GM12878 (cell line): ENCODE measurements around the gene STAG2. TPM values are rescaled to one million over a fixed set of nuclear protein-coding genes. Genes with fewer than 3 reads are reported as not detected.
"Not testable (repeated sequence)": the region's sequence is repeated elsewhere in the genome, so short reads cannot be mapped to it uniquely, and the experiment has no call there.

Experiments used
- ATAC-seq: fragments of 200-7000 bp; cut with Tn5 transposase; 3 replicates; pipeline ENCODE4 v1.9.1; 2020; ENCODE audit warnings: mild to moderate bottlenecking, moderate library complexity
- BruUV-seq: library from RNA; stranded (reverse); fragments of 400-500 nt; replicated peaks from 2 replicates; lab custom pipeline; 2021; lab: Mats Ljungman, UMichigan
- CTCF ChIA-PET: fragments of 300-600 bp; sonication (Branson Sonifier 250); formaldehyde crosslinking; extraction: SDS; loops from one replicate; lab custom pipeline; 2021; ENCODE audit warnings: inconsistent platforms; lab: Yijun Ruan, JAX
- POLR2A ChIA-PET: fragments of 350-600 bp; formaldehyde crosslinking; extraction: SDS; loops from one replicate; lab custom pipeline; 2021; ENCODE audit warnings: inconsistent platforms; lab: Charles Lee
- RAD21 ChIA-PET: fragments of 300-600 bp; sonication (Branson Sonifier 250); formaldehyde crosslinking; loops from one replicate; lab custom pipeline; 2023; ENCODE audit warnings: antibody characterized with exemption; ENCODE audit not compliant: unreplicated experiment; lab: Charles Lee
- SMC1A ChIA-PET: fragments of 300-600 bp; sonication (Branson Sonifier 250); formaldehyde crosslinking; loops from one replicate; lab custom pipeline; 2023; ENCODE audit not compliant: unreplicated experiment, uncharacterized antibody; lab: Charles Lee
- DNase-seq: peaks from one replicate; pipeline ENCODE4 v3.0.0-alpha.2; 2011; ENCODE audit warnings: low read depth, low spot score
- FAIRE-seq: peaks from 3 replicates; lab custom pipeline; 2011; peaks lifted over from hg19 to GRCh38; lab: Jason Lieb, UNC
- H2AFZ ChIP-seq: 2 replicates; pipeline ENCODE4 v1.6.0; 2011; ENCODE audit warnings: low read depth, low read length, control low read depth; ENCODE audit not compliant: control insufficient read depth
- H3K27ac ChIP-seq: 2 replicates; pipeline ENCODE4 v1.5.1; 2011; ENCODE audit warnings: control low read depth; ENCODE audit not compliant: control insufficient read depth, insufficient read depth
- H3K27me3 ChIP-seq, 2 experiments: replicated peaks in 1 of 2; 2 replicates each; pipeline versions ENCODE4 v1.6.0 to v1.6.1; 2011; ENCODE audit warnings: low read length in 1 of 2; ENCODE audit not compliant: control insufficient read depth in 2 of 2, insufficient read depth in 2 of 2
- H3K36me3 ChIP-seq, 2 experiments: 2 replicates each; pipeline ENCODE4 v1.5.1; 2011; ENCODE audit warnings: low read length in 1 of 2; ENCODE audit not compliant: control insufficient read depth in 2 of 2, insufficient read depth in 2 of 2
- H3K4me1 ChIP-seq: 2 replicates; pipeline ENCODE4 v1.6.1; 2011; ENCODE audit warnings: mild to moderate bottlenecking, low read length, moderate library complexity, mixed read lengths; ENCODE audit not compliant: control insufficient read depth, insufficient read depth
- H3K4me2 ChIP-seq: 2 replicates; pipeline ENCODE4 v1.6.0; 2011; ENCODE audit warnings: control low read depth; ENCODE audit not compliant: control insufficient read depth, insufficient read depth
- H3K4me3 ChIP-seq: fragments of 200-600 bp; sonication (generic); 2 replicates; pipeline ENCODE4 v1.5.1; 2016
- H3K79me2 ChIP-seq: 2 replicates; pipeline ENCODE4 v1.6.0; 2011; ENCODE audit warnings: low read length; ENCODE audit not compliant: control insufficient read depth, insufficient read depth
- H3K9ac ChIP-seq: 2 replicates; pipeline ENCODE4 v1.8.0; 2011; ENCODE audit warnings: low read length, control low read depth, mixed read lengths; ENCODE audit not compliant: control insufficient read depth, insufficient read depth
- H3K9me3 ChIP-seq: replicated peaks from 3 replicates; pipeline ENCODE4 v1.5.1; 2011; ENCODE audit warnings: mild to moderate bottlenecking, low read length; ENCODE audit not compliant: control insufficient read depth, insufficient read depth
- H4K20me1 ChIP-seq: 2 replicates; pipeline ENCODE4 v1.6.0; 2011; ENCODE audit not compliant: control insufficient read depth, insufficient read depth
- SPI1 ChIP-seq: IDR thresholded peaks from 2 replicates; pipeline ENCODE4 v1.6.1; 2011; ENCODE audit warnings: low read depth, mild to moderate bottlenecking, low read length, moderate library complexity, borderline replicate concordance; ENCODE audit not compliant: insufficient read depth
- WGBS: methylation state at CpG from one replicate; pipeline ENCODE4 v1.1.6; 2016; ENCODE audit warnings: low lambda C conversion rate; ENCODE audit not compliant: insufficient replicate concordance, insufficient coverage; ENCODE audit errors: missing lambda C conversion rate; 5-methylcytosine and 5-hydroxymethylcytosine counted together
- in situ Hi-C: fragments of 300-500 bp; cut with MboI; formaldehyde crosslinking; loops from 9 replicates; pipeline ENCODE4 v1.14.3; 2018; ENCODE audit warnings: mixed read lengths
- intact Hi-C: fragments of 100-400 bp; cut with micrococcal nuclease; formaldehyde crosslinking; loops from one replicate; pipeline ENCODE4 v1.14.2; 2022; ENCODE audit not compliant: unreplicated experiment
- polyA plus RNA-seq, 11 experiments: library from polyadenylated mRNA; depleted of rRNA in 4 of 11; unstranded in 6 of 11; stranded (reverse) in 5 of 11; fragments of >200 nt; fragmentation: Nextera tagmentation in 4 of 11; fragmentation: Illumina TruSeq in 1 of 11; extraction: Ambion mirVana in 4 of 11; extraction: Trizol in 1 of 11; gene quantifications; 1 replicate in 1 of 11; 2 replicates in 10 of 11; pipeline versions ENCODE4 v1.2.1 to v1.2.3, GENCODE V29; 2011 to 2016; ENCODE audit warnings: inconsistent platforms in 2 of 11, missing spikeins in 2 of 11, low read depth in 1 of 11
- total RNA-seq, 4 experiments: library from RNA; depleted of rRNA in 3 of 4; stranded (reverse); fragments of >200 nt in 3 of 4; fragmentation: Illumina TruSeq in 1 of 4; extraction: Trizol in 1 of 4; gene quantifications; 2 replicates each; pipeline versions ENCODE4 v1.2.1 to v1.2.3, GENCODE V29; 2013 to 2021

The STAG2 gene
- total and polyA plus RNA-seq, 10 of the 15 experiments (the other 5 are each of a cell fraction or from before 2014, with no cell fraction given) = 26.9 to 84.2 (median 46.7) TPM

- RAD21 ChIA-PET, H3K9me3 ChIP-seq, ATAC-seq, H3K27ac ChIP-seq, H3K79me2 ChIP-seq, in situ Hi-C loops, H2AFZ ChIP-seq, H4K20me1 ChIP-seq, DNase-seq, H3K27me3 ChIP-seq, H3K4me2 ChIP-seq, H3K4me1 ChIP-seq, H3K4me3 ChIP-seq, POLR2A ChIA-PET, H3K36me3 ChIP-seq, FAIRE-seq, SMC1A ChIA-PET, BruUV-seq, intact Hi-C loops, H3K9ac ChIP-seq: not testable (repeated sequence)
- CTCF ChIA-PET = interaction anchor here (1.0 to 1.5 kb wide), 2 partner anchors 9 to 251 kb away, joined by 3 to 5 read pairs; no protein-coding TSS in a partner anchor
- 61% methylated on average over 6 of the region's 6 CpGs for WGBS
Measured at GRCh38 chrX:124084417-124084816, 122.9 kb downstream of the STAG2 start.

- Histone ChIP-seq H3K27ac (no peak overlapping the region), H3K27me3 (no peaks in the 10 kb centered on the region), H3K9me3 (no peaks in the 10 kb centered on the region), H3K4me1 (no peaks in the 10 kb centered on the region), H3K79me2 (no peaks in the 10 kb centered on the region), H2AFZ (no peak overlapping the region), H3K36me3 (peaks cover 0 to 10% of the 10 kb centered on the region in 2 experiments; a peak in 3 of 4 replicates), H3K4me3 (no peak overlapping the region), H3K9ac (no peak overlapping the region), H3K4me2 (no peak overlapping the region), H4K20me1 (no peaks in the 10 kb centered on the region)
- no TSS peak for BruUV-seq
- ChIA-PET SMC1A (no interaction called here), POLR2A (no interaction called here), CTCF (interaction anchor here (1.0 to 1.5 kb wide), 3 partner anchors 10 to 252 kb away, joined by 3 to 5 read pairs (median 3); no protein-coding TSS in a partner anchor), RAD21 (no interaction called here)
- in situ Hi-C loops = no loop called here
- TF ChIP-seq SPI1 = no peak
- DNase-seq (no peak), FAIRE-seq (no peak), ATAC-seq (no peak)
- 39% methylated on average over 2 of the region's 2 CpGs for WGBS
- intact Hi-C loops = no loop called here
Measured at GRCh38 chrX:124085063-124085462, 123.6 kb downstream of the STAG2 start.
